H1 (cell line): Measurements from ENCODE around the gene ELOVL6. TPM values are rescaled to one million over a fixed set of nuclear protein-coding genes. Genes with fewer than 3 reads are reported as not detected.

Experiments
- ASH2L ChIP-seq: fragments of 200-600, 300-600 bp; sonication (generic); IDR thresholded peaks from one replicate; pipeline ENCODE4 v1.7.1; 2017; ENCODE audit warnings: low read length
- BACH1 ChIP-seq: IDR thresholded peaks from 2 replicates; pipeline ENCODE4 v1.6.1; 2012; ENCODE audit warnings: low read length, improper control_type of control experiment
- EP300 ChIP-seq, 2 experiments: IDR thresholded peaks; 1 replicate in 1 of 2; 2 replicates in 1 of 2; pipeline ENCODE4 v1.6.1; 2011 to 2012; ENCODE audit warnings: low read depth in 2 of 2, low read length in 2 of 2, mild to moderate bottlenecking in 2 of 2, borderline replicate concordance in 1 of 2, inconsistent platforms in 1 of 2, moderate library complexity in 1 of 2
- GABPA ChIP-seq: IDR thresholded peaks from 2 replicates; pipeline ENCODE4 v1.6.1; 2011; ENCODE audit warnings: mild to moderate bottlenecking, low read length, moderate library complexity, borderline replicate concordance; ENCODE audit not compliant: insufficient read depth
- MAFK ChIP-seq: IDR thresholded peaks from 2 replicates; pipeline ENCODE4 v1.6.1; 2012; ENCODE audit warnings: low read depth, mild to moderate bottlenecking, improper control_type of control experiment, low read length
- NRF1 ChIP-seq: IDR thresholded peaks from 2 replicates; pipeline ENCODE4 v1.6.1; 2011; ENCODE audit warnings: mild to moderate bottlenecking, low read depth, low read length, improper control_type of control experiment
- TBP ChIP-seq: IDR thresholded peaks from 2 replicates; pipeline ENCODE4 v1.6.1; 2011; ENCODE audit warnings: low read depth, low read length, improper control_type of control experiment
- ZNF274 ChIP-seq: IDR thresholded peaks from 2 replicates; pipeline ENCODE4 v1.7.0; 2012; ENCODE audit warnings: low read length, borderline replicate concordance; ENCODE audit errors: extremely low read depth
- polyA plus RNA-seq, 7 experiments: library from polyadenylated mRNA; depleted of rRNA in 3 of 7; stranded (reverse) in 5 of 7; unstranded in 2 of 7; fragments of >200 nt in 5 of 7; fragments of 200-250 nt in 2 of 7; gene quantifications; 1 replicate in 5 of 7; 2 replicates in 1 of 7; 4 replicates in 1 of 7; pipeline versions ENCODE4 v1.2.1 to v1.2.3, GENCODE V29; 2011 to 2013; ENCODE audit warnings: missing spikeins in 2 of 7, mixed read lengths in 2 of 7
- total RNA-seq: library from RNA; stranded (reverse); fragmentation: NEBNext Ultra II Directional; extraction: Animal tissue kit (Norgen Biotek cat#: 25700); gene quantifications from 2 replicates; pipeline ENCODE4 v1.2.1, GENCODE V29; 2021
- TF ChIP-seq, protein P1 (sequence below): fragments of 300-600 bp; sonication (generic); IDR thresholded peaks from 2 replicates; pipeline ENCODE4 v1.7.1; 2012; ENCODE audit warnings: low read length, moderate library complexity, mild to moderate bottlenecking, inconsistent platforms; ENCODE audit not compliant: insufficient replicate concordance

The ELOVL6 gene
- total and polyA plus RNA-seq, 2 of the 8 experiments (the other 6 are each of a cell fraction or from before 2014, with no cell fraction given): 27.8 to 86.6 TPM

DNA sequence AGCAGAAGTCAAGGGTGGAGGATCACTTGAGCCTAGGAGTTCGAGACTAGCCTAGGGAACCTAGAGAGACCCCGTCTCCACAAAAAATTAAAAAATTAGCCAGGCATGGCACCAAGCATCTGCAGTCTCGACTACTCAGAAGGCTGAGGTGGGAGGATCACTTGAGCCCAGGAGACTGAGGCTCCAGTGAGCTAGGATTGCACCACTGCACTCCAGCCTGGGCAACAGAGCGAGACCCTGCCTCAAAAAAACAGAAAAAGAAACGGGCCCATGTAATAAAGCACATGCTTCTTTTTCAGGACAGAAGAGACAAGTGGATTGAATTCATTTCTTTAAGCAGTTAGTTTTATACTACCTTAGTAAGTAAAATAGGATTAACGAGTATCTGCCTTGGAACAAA lies 42.0 kb downstream of the ELOVL6 start (continued):
- TF ChIP-seq, protein P1, sequence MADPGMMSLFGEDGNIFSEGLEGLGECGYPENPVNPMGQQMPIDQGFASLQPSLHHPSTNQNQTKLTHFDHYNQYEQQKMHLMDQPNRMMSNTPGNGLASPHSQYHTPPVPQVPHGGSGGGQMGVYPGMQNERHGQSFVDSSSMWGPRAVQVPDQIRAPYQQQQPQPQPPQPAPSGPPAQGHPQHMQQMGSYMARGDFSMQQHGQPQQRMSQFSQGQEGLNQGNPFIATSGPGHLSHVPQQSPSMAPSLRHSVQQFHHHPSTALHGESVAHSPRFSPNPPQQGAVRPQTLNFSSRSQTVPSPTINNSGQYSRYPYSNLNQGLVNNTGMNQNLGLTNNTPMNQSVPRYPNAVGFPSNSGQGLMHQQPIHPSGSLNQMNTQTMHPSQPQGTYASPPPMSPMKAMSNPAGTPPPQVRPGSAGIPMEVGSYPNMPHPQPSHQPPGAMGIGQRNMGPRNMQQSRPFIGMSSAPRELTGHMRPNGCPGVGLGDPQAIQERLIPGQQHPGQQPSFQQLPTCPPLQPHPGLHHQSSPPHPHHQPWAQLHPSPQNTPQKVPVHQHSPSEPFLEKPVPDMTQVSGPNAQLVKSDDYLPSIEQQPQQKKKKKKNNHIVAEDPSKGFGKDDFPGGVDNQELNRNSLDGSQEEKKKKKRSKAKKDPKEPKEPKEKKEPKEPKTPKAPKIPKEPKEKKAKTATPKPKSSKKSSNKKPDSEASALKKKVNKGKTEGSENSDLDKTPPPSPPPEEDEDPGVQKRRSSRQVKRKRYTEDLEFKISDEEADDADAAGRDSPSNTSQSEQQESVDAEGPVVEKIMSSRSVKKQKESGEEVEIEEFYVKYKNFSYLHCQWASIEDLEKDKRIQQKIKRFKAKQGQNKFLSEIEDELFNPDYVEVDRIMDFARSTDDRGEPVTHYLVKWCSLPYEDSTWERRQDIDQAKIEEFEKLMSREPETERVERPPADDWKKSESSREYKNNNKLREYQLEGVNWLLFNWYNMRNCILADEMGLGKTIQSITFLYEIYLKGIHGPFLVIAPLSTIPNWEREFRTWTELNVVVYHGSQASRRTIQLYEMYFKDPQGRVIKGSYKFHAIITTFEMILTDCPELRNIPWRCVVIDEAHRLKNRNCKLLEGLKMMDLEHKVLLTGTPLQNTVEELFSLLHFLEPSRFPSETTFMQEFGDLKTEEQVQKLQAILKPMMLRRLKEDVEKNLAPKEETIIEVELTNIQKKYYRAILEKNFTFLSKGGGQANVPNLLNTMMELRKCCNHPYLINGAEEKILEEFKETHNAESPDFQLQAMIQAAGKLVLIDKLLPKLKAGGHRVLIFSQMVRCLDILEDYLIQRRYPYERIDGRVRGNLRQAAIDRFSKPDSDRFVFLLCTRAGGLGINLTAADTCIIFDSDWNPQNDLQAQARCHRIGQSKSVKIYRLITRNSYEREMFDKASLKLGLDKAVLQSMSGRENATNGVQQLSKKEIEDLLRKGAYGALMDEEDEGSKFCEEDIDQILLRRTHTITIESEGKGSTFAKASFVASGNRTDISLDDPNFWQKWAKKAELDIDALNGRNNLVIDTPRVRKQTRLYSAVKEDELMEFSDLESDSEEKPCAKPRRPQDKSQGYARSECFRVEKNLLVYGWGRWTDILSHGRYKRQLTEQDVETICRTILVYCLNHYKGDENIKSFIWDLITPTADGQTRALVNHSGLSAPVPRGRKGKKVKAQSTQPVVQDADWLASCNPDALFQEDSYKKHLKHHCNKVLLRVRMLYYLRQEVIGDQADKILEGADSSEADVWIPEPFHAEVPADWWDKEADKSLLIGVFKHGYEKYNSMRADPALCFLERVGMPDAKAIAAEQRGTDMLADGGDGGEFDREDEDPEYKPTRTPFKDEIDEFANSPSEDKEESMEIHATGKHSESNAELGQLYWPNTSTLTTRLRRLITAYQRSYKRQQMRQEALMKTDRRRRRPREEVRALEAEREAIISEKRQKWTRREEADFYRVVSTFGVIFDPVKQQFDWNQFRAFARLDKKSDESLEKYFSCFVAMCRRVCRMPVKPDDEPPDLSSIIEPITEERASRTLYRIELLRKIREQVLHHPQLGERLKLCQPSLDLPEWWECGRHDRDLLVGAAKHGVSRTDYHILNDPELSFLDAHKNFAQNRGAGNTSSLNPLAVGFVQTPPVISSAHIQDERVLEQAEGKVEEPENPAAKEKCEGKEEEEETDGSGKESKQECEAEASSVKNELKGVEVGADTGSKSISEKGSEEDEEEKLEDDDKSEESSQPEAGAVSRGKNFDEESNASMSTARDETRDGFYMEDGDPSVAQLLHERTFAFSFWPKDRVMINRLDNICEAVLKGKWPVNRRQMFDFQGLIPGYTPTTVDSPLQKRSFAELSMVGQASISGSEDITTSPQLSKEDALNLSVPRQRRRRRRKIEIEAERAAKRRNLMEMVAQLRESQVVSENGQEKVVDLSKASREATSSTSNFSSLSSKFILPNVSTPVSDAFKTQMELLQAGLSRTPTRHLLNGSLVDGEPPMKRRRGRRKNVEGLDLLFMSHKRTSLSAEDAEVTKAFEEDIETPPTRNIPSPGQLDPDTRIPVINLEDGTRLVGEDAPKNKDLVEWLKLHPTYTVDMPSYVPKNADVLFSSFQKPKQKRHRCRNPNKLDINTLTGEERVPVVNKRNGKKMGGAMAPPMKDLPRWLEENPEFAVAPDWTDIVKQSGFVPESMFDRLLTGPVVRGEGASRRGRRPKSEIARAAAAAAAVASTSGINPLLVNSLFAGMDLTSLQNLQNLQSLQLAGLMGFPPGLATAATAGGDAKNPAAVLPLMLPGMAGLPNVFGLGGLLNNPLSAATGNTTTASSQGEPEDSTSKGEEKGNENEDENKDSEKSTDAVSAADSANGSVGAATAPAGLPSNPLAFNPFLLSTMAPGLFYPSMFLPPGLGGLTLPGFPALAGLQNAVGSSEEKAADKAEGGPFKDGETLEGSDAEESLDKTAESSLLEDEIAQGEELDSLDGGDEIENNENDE: no peak
- no peak for TF ChIP-seq GABPA
- TF ChIP-seq ASH2L: no peak
- no peak for TF ChIP-seq NRF1
- TF ChIP-seq MAFK: no peak
- TF ChIP-seq ZNF274: no peak
- no peak for TF ChIP-seq EP300 (IDR thresholded peaks at IDR 0.05; ENCODE audit: borderline replicate concordance in 1 of 2, low read depth in 2 of 2, low read length in 2 of 2)
- TF ChIP-seq TBP: no peak
- no peak for TF ChIP-seq BACH1
